ENCODE results near the gene DNM2. TPM values are rescaled to one million over a fixed set of nuclear protein-coding genes. Genes with fewer than 3 reads are reported as not detected.

Gene DNM2
- total RNA-seq, 1 donor: 102 TPM

DNA sequence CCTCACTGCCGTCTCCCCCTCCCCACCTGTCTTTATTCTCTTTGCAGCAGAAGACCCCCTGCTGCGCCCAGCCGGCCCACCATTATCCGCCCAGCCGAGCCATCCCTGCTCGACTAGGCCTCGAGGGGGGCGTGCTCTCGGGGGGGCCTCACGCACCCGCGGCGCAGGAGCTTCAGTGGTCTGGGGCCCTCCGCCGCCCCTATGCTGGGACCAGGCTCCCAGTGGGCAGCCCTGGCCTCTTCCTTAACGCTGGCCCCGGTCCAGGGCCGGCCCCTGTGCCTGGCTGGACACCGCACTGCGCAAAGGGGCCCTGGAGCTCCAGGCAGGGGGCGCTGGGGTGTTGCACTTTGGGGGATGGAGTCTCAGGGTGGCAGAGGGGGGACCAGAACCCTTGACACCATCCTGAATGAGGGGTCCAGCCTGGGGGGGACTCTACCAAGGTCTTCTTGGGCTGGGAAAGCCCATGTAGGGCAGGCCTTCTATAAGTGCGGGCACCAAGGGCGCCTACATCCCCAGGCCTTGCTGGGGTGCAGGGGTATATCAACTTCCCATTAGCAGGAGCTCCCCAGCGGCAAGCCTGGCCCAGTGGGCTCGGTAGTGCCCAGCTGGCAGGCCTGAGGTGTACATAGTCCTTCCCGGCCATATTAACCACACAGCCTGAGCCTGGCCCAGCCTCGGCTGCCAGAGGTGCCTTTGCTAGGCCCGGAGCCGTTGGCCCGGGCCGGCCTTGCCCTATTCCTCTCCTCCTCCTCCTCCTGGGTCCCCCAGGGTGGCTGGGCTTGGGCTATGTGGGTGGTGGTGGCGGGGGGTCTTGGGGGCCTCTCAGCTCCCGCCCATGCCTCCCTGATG is 113.3 kb downstream of the DNM2 start:
- DNase-seq (ENCODE audit: insufficient read length, low spot score, missing footprints): peak; percentile 68
- peaks cover 2% of the 10 kb centered on the region for H4K20me1 ChIP-seq (ENCODE audit: insufficient read depth, low read length)
- H3K36me3 ChIP-seq (ENCODE audit: insufficient read depth, low read length): peaks cover 42% of the 10 kb centered on the region
- H2AFZ ChIP-seq (ENCODE audit: low read length): no peak overlapping the region
- no peak overlapping the region for H3K27ac ChIP-seq (ENCODE audit: low read depth, low read length)
- no peaks in the 10 kb centered on the region for H3K9me3 ChIP-seq (ENCODE audit: low read depth, low read length)
- no peaks in the 10 kb centered on the region for H3K27me3 ChIP-seq (ENCODE audit: insufficient read depth, low read length)
- TF ChIP-seq CTCF (IDR thresholded peaks at IDR 0.05; ENCODE audit: extremely low read depth, low read depth, low read length): no peak
- no peak overlapping the region for H3K4me3 ChIP-seq (ENCODE audit: insufficient read depth, low read length)
- H3K4me1 ChIP-seq (ENCODE audit: insufficient read depth, low read length): peaks cover 5% of the 10 kb centered on the region
- no peak overlapping the region for H3K4me2 ChIP-seq (ENCODE audit: insufficient read depth, low read length)
- H3K79me2 ChIP-seq (ENCODE audit: insufficient read depth, low read length): no peaks in the 10 kb centered on the region

GRCh38 chr19:10831987-10832938 is 114.4 kb downstream of the DNM2 start:
- Histone ChIP-seq H3K79me2 (ENCODE audit: insufficient read depth, low read length) (no peaks in the 10 kb centered on the region), H3K27ac (ENCODE audit: low read depth, low read length) (no peak overlapping the region), H3K4me2 (ENCODE audit: insufficient read depth, low read length) (no peak overlapping the region), H2AFZ (ENCODE audit: low read length) (no peak overlapping the region), H3K36me3 (ENCODE audit: insufficient read depth, low read length) (peaks cover 32% of the 10 kb centered on the region), H4K20me1 (ENCODE audit: insufficient read depth, low read length) (peaks cover 2% of the 10 kb centered on the region), H3K4me1 (ENCODE audit: insufficient read depth, low read length) (peaks cover 13% of the 10 kb centered on the region), H3K27me3 (ENCODE audit: insufficient read depth, low read length) (no peaks in the 10 kb centered on the region), H3K4me3 (ENCODE audit: insufficient read depth, low read length) (no peak overlapping the region), H3K9me3 (ENCODE audit: low read depth, low read length) (no peaks in the 10 kb centered on the region)
- peak; percentile 67 for DNase-seq (ENCODE audit: insufficient read length, low spot score, missing footprints)
- no peak for TF ChIP-seq CTCF (IDR thresholded peaks at IDR 0.05; ENCODE audit: extremely low read depth, low read depth, low read length)

GRCh38 chr19:10832939-10833296 is 115.0 kb downstream of the DNM2 start:
- Histone ChIP-seq H3K27me3 (ENCODE audit: insufficient read depth, low read length) (no peaks in the 10 kb centered on the region), H3K36me3 (ENCODE audit: insufficient read depth, low read length) (peaks cover 32% of the 10 kb centered on the region), H3K4me1 (ENCODE audit: insufficient read depth, low read length) (peaks cover 13% of the 10 kb centered on the region), H3K9me3 (ENCODE audit: low read depth, low read length) (no peaks in the 10 kb centered on the region), H3K4me3 (ENCODE audit: insufficient read depth, low read length) (no peak overlapping the region), H3K27ac (ENCODE audit: low read depth, low read length) (no peak overlapping the region), H3K79me2 (ENCODE audit: insufficient read depth, low read length) (no peaks in the 10 kb centered on the region), H4K20me1 (ENCODE audit: insufficient read depth, low read length) (peaks cover 2% of the 10 kb centered on the region), H3K4me2 (ENCODE audit: insufficient read depth, low read length) (no peak overlapping the region), H2AFZ (ENCODE audit: low read length) (no peak overlapping the region)
- no peak for TF ChIP-seq CTCF (IDR thresholded peaks at IDR 0.05; ENCODE audit: extremely low read depth, low read depth, low read length)
- DNase-seq (ENCODE audit: insufficient read length, low spot score, missing footprints): peak; percentile 41

All from osteoblast (primary cell).